Measurements from ENCODE around the gene LASP1. TPM values are rescaled to one million over a fixed set of nuclear protein-coding genes. Genes with fewer than 3 reads are reported as not detected.

Gene LASP1
- total and polyA plus RNA-seq, 2 of the 8 experiments (the other 6 are each of a cell fraction or from before 2014, with no cell fraction given): 114 to 180 TPM

GRCh38 chr17:38911081-38911730 is 41.3 kb downstream of the LASP1 start:
- H2BK12ac ChIP-seq (ENCODE audit: low read depth, low read length): no peak overlapping the region
- no peak overlapping the region for H3K23ac ChIP-seq (ENCODE audit: insufficient read length)
- H3K4me2 ChIP-seq (ENCODE audit: insufficient read depth in 1 of 2, low read depth in 2 of 2, low read length in 2 of 2): no peak overlapping the region
- no peak overlapping the region for H2AFZ ChIP-seq (ENCODE audit: low read length)
- H2AK5ac ChIP-seq (ENCODE audit: low read depth, low read length): no peak overlapping the region
- H4K8ac ChIP-seq (ENCODE audit: extremely low read depth, insufficient read depth, low read length): no peak overlapping the region
- no peak overlapping the region for H3K4me3 ChIP-seq (ENCODE audit: extremely low read depth in 1 of 4, insufficient read depth in 2 of 4, low read depth in 3 of 4, low read length in 4 of 4)
- peaks cover 0 to 20% (median 16%) of the 10 kb centered on the region in 4 experiments; a peak in 6 of 8 replicates for H3K36me3 ChIP-seq (ENCODE audit: control insufficient read depth in 2 of 4, insufficient read depth in 4 of 4, low read length in 3 of 4)
- POLR2A ChIA-PET (ENCODE audit: partially characterized antibody): interaction anchor here (0.6 to 6.1 kb wide), 4 partner anchors 10 to 58 kb away, joined by 3 to 50 read pairs (median 4); partner anchors contain the start of genes LASP1NB and RPL23
- peaks cover 0 to 6% of the 10 kb centered on the region in 2 experiments; a peak in 1 of 4 replicates for H3K79me2 ChIP-seq (ENCODE audit: control insufficient read depth in 1 of 2, insufficient read depth in 2 of 2, low read length in 2 of 2)
- FAIRE-seq (no peak), DNase-seq (ENCODE audit: low read depth in 1 of 2, low spot score in 2 of 2) (no peak)
- no peak overlapping the region for H2BK15ac ChIP-seq (ENCODE audit: low read length)
- no peak overlapping the region for H3K4ac ChIP-seq (replicated peaks; ENCODE audit: insufficient read length, low read depth, low read length)
- H3K56ac ChIP-seq (replicated peaks; ENCODE audit: insufficient read length, low read depth, low read length): no peak overlapping the region
- H4K91ac ChIP-seq (replicated peaks; ENCODE audit: insufficient read length, low read length): no peak overlapping the region
- H3K79me1 ChIP-seq (ENCODE audit: low read depth, low read length): peaks cover 7% of the 10 kb centered on the region
- no peak overlapping the region for H3K9ac ChIP-seq (replicated peaks in 1 of 4; ENCODE audit: extremely low read depth in 1 of 4, low read depth in 3 of 4, low read length in 3 of 4)
- CTCF ChIA-PET (ENCODE audit: partially characterized antibody): interaction anchor here (0.6 to 5.3 kb wide), 6 partner anchors 11 to 48 kb away, joined by 3 to 36 read pairs (median 4); partner anchors contain the start of genes LASP1 and LASP1NB
- H3K14ac ChIP-seq (ENCODE audit: insufficient read length): no peak overlapping the region
- H3K9me3 ChIP-seq (ENCODE audit: insufficient read depth in 2 of 2, low read depth in 1 of 2, low read length in 1 of 2): no peaks in the 10 kb centered on the region
- no peak overlapping the region for H4K5ac ChIP-seq (ENCODE audit: insufficient read length, low read depth, low read length)
- H3K23me2 ChIP-seq (ENCODE audit: low read depth, low read length): no peaks in the 10 kb centered on the region
- H2BK20ac ChIP-seq (ENCODE audit: low read length): no peak overlapping the region
- H3K27ac ChIP-seq (ENCODE audit: low read depth, low read length): no peak overlapping the region
- H2BK5ac ChIP-seq (ENCODE audit: low read depth, low read length): no peak overlapping the region
- 96% methylated on average over 10 of the region's 10 CpGs; no CpG with 5 or more reads in 1 of the 2 experiments for WGBS, 2 experiments (ENCODE audit: extremely low coverage in 1 of 2, insufficient coverage in 1 of 2, insufficient read length in 1 of 2, insufficient replicate concordance in 2 of 2, low coverage in 1 of 2, low lambda C conversion rate in 2 of 2, missing lambda C conversion rate in 1 of 2)
- H2BK120ac ChIP-seq (replicated peaks; ENCODE audit: low read depth, low read length): no peak overlapping the region
- peaks cover 5 to 14% of the 10 kb centered on the region in 2 experiments for H4K20me1 ChIP-seq (replicated peaks in 1 of 2; ENCODE audit: control insufficient read depth in 1 of 2, insufficient read depth in 2 of 2, low read length in 2 of 2)
- no peak overlapping the region for H3K18ac ChIP-seq (ENCODE audit: extremely low read depth, low read length)
- peaks cover 0 to 11% (median 5%) of the 10 kb centered on the region in 4 experiments; a peak in 4 of 7 replicates for H3K4me1 ChIP-seq (replicated peaks in 1 of 4; ENCODE audit: control insufficient read depth in 3 of 4, insufficient read depth in 4 of 4, low read length in 3 of 4)
- no peaks in the 10 kb centered on the region for H3K27me3 ChIP-seq (replicated peaks in 1 of 4; ENCODE audit: control insufficient read depth in 3 of 4, extremely low read depth in 1 of 4, insufficient read depth in 3 of 4, low read length in 3 of 4)
- TF ChIP-seq CBX8 (IDR thresholded peaks at IDR 0.05; ENCODE audit: borderline replicate concordance, low read depth, low read length): no peak
- TF ChIP-seq ATF2 (IDR thresholded peaks at IDR 0.05; ENCODE audit: low read length): no peak
- TF ChIP-seq ATF3 (IDR thresholded peaks at IDR 0.05; ENCODE audit: insufficient read depth, low read depth, low read length): no peak
- TF ChIP-seq POU5F1 (IDR thresholded peaks at IDR 0.05; ENCODE audit: low read depth, low read length): no peak
- no peak for TF ChIP-seq HDAC2 (IDR thresholded peaks at IDR 0.05; ENCODE audit: borderline replicate concordance in 1 of 2, low read depth in 2 of 2, low read length in 2 of 2)
- no peak for TF ChIP-seq SAP30 (IDR thresholded peaks at IDR 0.05; ENCODE audit: insufficient read depth, insufficient replicate concordance, low read length)
- no peak for TF ChIP-seq PHF8 (conservative IDR thresholded peaks at IDR 0.05; ENCODE audit: low read depth, low read length)
- TF ChIP-seq E2F6 (IDR thresholded peaks at IDR 0.05): no peak

All from H1 (cell line).